A549 (cell line): ENCODE results near the gene LCNL1. TPM values are rescaled to one million over a fixed set of nuclear protein-coding genes. Genes with fewer than 3 reads are reported as not detected.
A peak's percentile ranks its signal among the peaks of the same experiment; 100 is the strongest.

ENCODE experiments used
- ATAC-seq, 2 experiments: fragments of 200-7000 bp in 1 of 2; fragments of >200 bp in 1 of 2; cut with Nextera tagmentation in 1 of 2; cut with Tn5 transposase in 1 of 2; 3 replicates each; pipeline versions ENCODE4 v1.8.0 to v1.9.1; 2018 to 2020; ENCODE audit warnings: mild to moderate bottlenecking in 1 of 2, moderate library complexity in 1 of 2
- CTCF ChIA-PET: fragments of 300-600 bp; sonication (Branson Sonifier 250); formaldehyde crosslinking; extraction: SDS; loops from one replicate; lab custom pipeline; 2021; ENCODE audit warnings: antibody characterized with exemption, inconsistent platforms; lab: Yijun Ruan, JAX
- POLR2A ChIA-PET: fragments of 350-600 bp; formaldehyde crosslinking; extraction: SDS; loops from one replicate; lab custom pipeline; 2021; ENCODE audit warnings: antibody characterized with exemption, inconsistent platforms; lab: Yijun Ruan, JAX
- DNase-seq, 2 experiments: peaks; one replicate each; pipeline versions ENCODE4 v3.0.0 to v3.0.0-alpha.2; 2011 to 2016; ENCODE audit warnings: low read depth in 1 of 2, low spot score in 1 of 2
- FAIRE-seq: peaks from 2 replicates; lab custom pipeline; 2011; peaks lifted over from hg19 to GRCh38; lab: Jason Lieb, UNC
- H3K27ac ChIP-seq, 2 experiments: fragments of >200 bp; sonication (Bioruptor Twin); formaldehyde crosslinking; 3 replicates each; pipeline ENCODE4 v1.5.1; 2016 to 2017
- H3K4me1 ChIP-seq: fragments of >200 bp; sonication (Bioruptor Twin); formaldehyde crosslinking; 3 replicates; pipeline ENCODE4 v1.6.1; 2016
- H3K4me2 ChIP-seq: fragments of >200 bp; sonication (Bioruptor Twin); formaldehyde crosslinking; 3 replicates; pipeline ENCODE4 v1.6.1; 2016
- H3K4me3 ChIP-seq: fragments of >200 bp; sonication (Bioruptor Twin); formaldehyde crosslinking; 3 replicates; pipeline ENCODE4 v1.5.1; 2016
- H3K9me3 ChIP-seq: fragments of >200 bp; sonication (Bioruptor Twin); formaldehyde crosslinking; 3 replicates; pipeline ENCODE4 v1.6.1; 2016
- CBX8 ChIP-seq: fragments of 200-600 bp; sonication (generic); IDR thresholded peaks from 2 replicates; pipeline ENCODE4 v1.6.1; 2016
- CEBPB ChIP-seq, 2 experiments: fragments of >200 bp in 1 of 2; sonication (Bioruptor Twin) in 1 of 2; formaldehyde crosslinking in 1 of 2; IDR thresholded peaks; 2 replicates each; pipeline ENCODE4 v1.6.1; 2012 to 2016
- EHMT2 ChIP-seq: fragments of 200-600 bp; sonication (generic); IDR thresholded peaks from 2 replicates; pipeline ENCODE4 v1.6.1; 2016; ENCODE audit warnings: antibody characterized with exemption, low read depth, mild to moderate bottlenecking, moderate library complexity
- GATA3 ChIP-seq: IDR thresholded peaks from 2 replicates; pipeline ENCODE4 v1.6.1; 2012; ENCODE audit warnings: borderline replicate concordance
- HOXB13 ChIP-seq: fragments of 250-450 bp; sonication (Bioruptor Pico); IDR thresholded peaks from 2 replicates; pipeline ENCODE4 v1.5.0; 2020; ENCODE audit warnings: low read depth, mild to moderate bottlenecking, moderate library complexity
- HOXB5 ChIP-seq: fragments of 250-450 bp; sonication (Bioruptor Pico); IDR thresholded peaks from 2 replicates; pipeline ENCODE4 v1.5.0; 2020; ENCODE audit warnings: mild to moderate bottlenecking, moderate library complexity
- JUN ChIP-seq, 2 experiments: fragments of >200 bp; sonication (Bioruptor Twin); formaldehyde crosslinking; IDR thresholded peaks; 2 replicates in 1 of 2; 3 replicates in 1 of 2; pipeline ENCODE4 v1.6.1; 2016 to 2017
- NPAS2 ChIP-seq: fragments of 250-450 bp; sonication (Bioruptor Pico); IDR thresholded peaks from 2 replicates; pipeline ENCODE4 v1.8.0; 2022; ENCODE audit warnings: mild to moderate bottlenecking, moderate library complexity, borderline replicate concordance
- NR3C1 ChIP-seq: fragments of >200 bp; sonication (Bioruptor Twin); formaldehyde crosslinking; IDR thresholded peaks from 3 replicates; pipeline ENCODE4 v1.6.1; 2017
- PBX3 ChIP-seq: IDR thresholded peaks from 2 replicates; pipeline ENCODE4 v1.6.1; 2012
- POLR2A ChIP-seq: IDR thresholded peaks from 2 replicates; pipeline ENCODE4 v1.6.1; 2012; ENCODE audit warnings: mild to moderate bottlenecking, low read length
- POLR2AphosphoS2 ChIP-seq: conservative IDR thresholded peaks from 2 replicates; pipeline ENCODE4 v1.6.1; 2012; ENCODE audit warnings: low read length, improper control_type of control experiment, inconsistent platforms
- RCOR1 ChIP-seq: fragments of 150-350 bp; IDR thresholded peaks from 2 replicates; pipeline ENCODE4 v1.6.1; 2014; ENCODE audit warnings: antibody characterized with exemption, low read length, low read depth
- REST ChIP-seq: fragments of 200-600 bp; sonication (generic); IDR thresholded peaks from 2 replicates; pipeline ENCODE4 v1.6.1; 2016; ENCODE audit warnings: antibody characterized with exemption, mild to moderate bottlenecking, moderate library complexity
- RFX5 ChIP-seq: fragments of 450-650 bp; IDR thresholded peaks from 2 replicates; pipeline ENCODE4 v1.7.1; 2014; ENCODE audit warnings: antibody characterized with exemption, mild to moderate bottlenecking, moderate library complexity
- SMC3 ChIP-seq: fragments of >200 bp; sonication (Bioruptor Twin); formaldehyde crosslinking; IDR thresholded peaks from 3 replicates; pipeline ENCODE4 v1.6.1; 2018; ENCODE audit warnings: inconsistent platforms
- TFCP2L1 ChIP-seq: fragments of 250-450 bp; sonication (Bioruptor Pico); IDR thresholded peaks from 2 replicates; pipeline ENCODE4 v1.5.0; 2021; ENCODE audit warnings: mild to moderate bottlenecking
- TP53 ChIP-seq: fragments of 250-450 bp; sonication (Bioruptor Pico); IDR thresholded peaks from 2 replicates; pipeline ENCODE4 v1.5.0; 2021; ENCODE audit warnings: mild to moderate bottlenecking, moderate library complexity
- ZC3H11A ChIP-seq: fragments of 450-650 bp; IDR thresholded peaks from 2 replicates; pipeline ENCODE4 v1.6.1; 2014; ENCODE audit warnings: antibody characterized with exemption, mild to moderate bottlenecking
- ZFP36 ChIP-seq: fragments of 450-650 bp; IDR thresholded peaks from 2 replicates; pipeline ENCODE4 v1.6.1; 2014; ENCODE audit warnings: borderline replicate concordance; ENCODE audit not compliant: partially characterized antibody
- WGBS: methylation state at CpG from one replicate; pipeline ENCODE4 v1.1.6; 2017; ENCODE audit errors: missing lambda C conversion rate; 5-methylcytosine and 5-hydroxymethylcytosine counted together
- polyA plus RNA-seq, 4 experiments: library from polyadenylated mRNA; depleted of rRNA in 3 of 4; stranded (reverse); fragments of >200 nt; fragmentation: RNase III in 1 of 4; extraction: RNeasy Plus Mini Kit Qiagen cat#74134 plus additional on column Dnase treatment in 1 of 4; gene quantifications; 2 replicates in 3 of 4; 3 replicates in 1 of 4; pipeline ENCODE4 v1.2.3, GENCODE V29; 2011 to 2017

LCNL1 gene
- polyA plus RNA-seq, 2 of the 4 experiments (the other 2 are of a cell fraction), result 0.08 to 0.19 TPM

GRCh38 chr9:136956604-136957003 lies 26.2 kb upstream of the LCNL1 start:
- ChIA-PET POLR2A (no interaction called here), CTCF (interaction anchor here (0.8 kb wide), 1 partner anchor 9 kb away, joined by 4 read pairs; no protein-coding TSS in a partner anchor)
- FAIRE-seq (no peak), ATAC-seq (no peak), DNase-seq (no peak)
- Histone ChIP-seq H3K4me2 (no peak overlapping the region), H3K4me1 (no peaks in the 10 kb centered on the region), H3K4me3 (no peak overlapping the region), H3K27ac (no peak overlapping the region), H3K9me3 (no peaks in the 10 kb centered on the region)
- TF ChIP-seq ZC3H11A (no peak), EHMT2 (0 out of 2 replicates have a peak, but pooled peaks have one; percentile 14)
- 70% methylated on average over 4 of the region's 4 CpGs for WGBS

GRCh38 chr9:136957461-136957860 lies 25.3 kb upstream of the LCNL1 start:
- Histone ChIP-seq H3K9me3 (no peaks in the 10 kb centered on the region), H3K4me3 (no peak overlapping the region), H3K4me2 (no peak overlapping the region), H3K4me1 (no peaks in the 10 kb centered on the region), H3K27ac (no peak overlapping the region)
- DNase-seq, result no peak
- no peak for FAIRE-seq
- no CpG with 5 or more reads among the region's 1 CpG for WGBS
- POLR2A ChIA-PET, result interaction anchor here (1.3 kb wide), 1 partner anchor 8 kb away, joined by 3 read pairs; no protein-coding TSS in a partner anchor
- CTCF ChIA-PET, result no interaction called here
- no peak for ATAC-seq
- TF ChIP-seq REST (no peak), POLR2AphosphoS2 (no peak), RFX5 (no peak), CEBPB (IDR thresholded peaks at IDR 0.05) (no peak), RCOR1 (no peak), GATA3 (no peak), NR3C1 (no peak), SMC3 (no peak), JUN (IDR thresholded peaks at IDR 0.05) (no peak), PBX3 (no peak), HOXB5 (CRISPR knock-in tag) (no peak), ZFP36 (no peak)

GRCh38 chr9:136957901-136958300 lies 24.9 kb upstream of the LCNL1 start:
- Histone ChIP-seq H3K4me2 (no peak overlapping the region), H3K4me3 (no peak overlapping the region), H3K9me3 (no peaks in the 10 kb centered on the region), H3K4me1 (no peaks in the 10 kb centered on the region), H3K27ac (no peak overlapping the region)
- no peak for DNase-seq
- 74% methylated on average over 4 of the region's 6 CpGs for WGBS
- no peak for TF ChIP-seq TFCP2L1 (CRISPR knock-in tag)
- no peak for TF ChIP-seq GATA3
- no peak for TF ChIP-seq PBX3
- TF ChIP-seq CBX8, result no peak
- TF ChIP-seq NPAS2 (CRISPR knock-in tag), result no peak
- no peak for TF ChIP-seq TP53 (CRISPR knock-in tag)
- TF ChIP-seq HOXB13 (CRISPR knock-in tag), result no peak
- TF ChIP-seq POLR2A, result no peak
- no peak for ATAC-seq
- FAIRE-seq, result no peak
- ChIA-PET CTCF (interaction anchor here (0.8 kb wide), 1 partner anchor 77 kb away, joined by 3 read pairs; no protein-coding TSS in a partner anchor), POLR2A (interaction anchor here (1.3 kb wide), 1 partner anchor 8 kb away, joined by 3 read pairs; no protein-coding TSS in a partner anchor)
